Lung (tissue), 12 donors: ENCODE results near the gene HCFC1. TPM values are rescaled to one million over a fixed set of nuclear protein-coding genes. Genes with fewer than 3 reads are reported as not detected.

Experiments used
- ATAC-seq: fragments of 200-7000 bp; cut with Tn5 transposase; one replicate; pipeline ENCODE4 v1.9.1; 2020; ENCODE audit warnings: moderate number of reproducible peaks; ENCODE audit not compliant: insufficient read depth, low FRiP score
- DNase-seq, 3 donors: peaks; one replicate each; pipeline ENCODE4 v3.0.0-alpha.2; 2013 to 2017
- H3K27ac ChIP-seq, 2 donors: one replicate each; pipeline ENCODE4 v1.5.1; 2013; ENCODE audit warnings: mild to moderate bottlenecking in 2 of 2, moderate library complexity in 2 of 2, control low read depth in 1 of 2, inconsistent platforms in 1 of 2, low read depth in 1 of 2, low read length in 1 of 2
- H3K27me3 ChIP-seq, 3 donors: one replicate each; pipeline ENCODE4 v1.5.1; 2013; ENCODE audit warnings: low read length in 2 of 3; ENCODE audit not compliant: control insufficient read depth in 3 of 3, insufficient read depth in 3 of 3
- H3K36me3 ChIP-seq, 4 donors: one replicate each; pipeline ENCODE4 v1.5.1; 2013; ENCODE audit warnings: low read length in 4 of 4, mild to moderate bottlenecking in 1 of 4, moderate library complexity in 1 of 4; ENCODE audit not compliant: control insufficient read depth in 4 of 4, insufficient read depth in 4 of 4
- H3K4me1 ChIP-seq, 5 donors: one replicate each; pipeline ENCODE4 v1.5.1; 2013; ENCODE audit warnings: low read length in 5 of 5, mild to moderate bottlenecking in 2 of 5, moderate library complexity in 1 of 5; ENCODE audit not compliant: control insufficient read depth in 5 of 5, insufficient read depth in 5 of 5
- H3K4me3 ChIP-seq: one replicate; pipeline ENCODE4 v1.5.1; 2013; ENCODE audit warnings: mild to moderate bottlenecking, control low read depth, moderate library complexity
- H3K9ac ChIP-seq, 2 donors: one replicate each; pipeline ENCODE4 v1.5.1; 2013; ENCODE audit warnings: low read length in 2 of 2, control low read depth in 1 of 2; ENCODE audit not compliant: insufficient read depth in 1 of 2
- H3K9me3 ChIP-seq, 4 donors: one replicate each; pipeline ENCODE4 v1.5.1; 2013; ENCODE audit warnings: low read length in 3 of 4, mild to moderate bottlenecking in 1 of 4, moderate library complexity in 1 of 4; ENCODE audit not compliant: control insufficient read depth in 4 of 4, insufficient read depth in 3 of 4
- WGBS, 2 donors: extraction: QIAGEN DNeasy Blood & Tissue Kit; methylation state at CpG; one replicate each; pipeline ENCODE4 v1.1.7; 2013; 5-methylcytosine and 5-hydroxymethylcytosine counted together
- polyA plus RNA-seq, 2 donors: library from polyadenylated mRNA; stranded (reverse); fragments of 200-250 nt; gene quantifications; one replicate each; pipeline ENCODE4 v1.2.1, GENCODE V29; 2013
- total RNA-seq, 2 donors: library from RNA; depleted of rRNA in 1 of 2; stranded (reverse); fragments of >200 nt in 1 of 2; gene quantifications; one replicate each; pipeline ENCODE4 v1.2.1, GENCODE V29; 2014 to 2021
- TF ChIP-seq, protein P1 (sequence below): IDR thresholded peaks from 2 replicates; pipeline ENCODE4 v1.5.1; 2012; ENCODE audit warnings: mild to moderate bottlenecking; ENCODE audit errors: control extremely low read depth, extremely low read depth
- donor health status: control.
- donor health status: control.
- donor health status: Bipolar disorder and iron deficiency.
- donor health status: healthy.
- donor health status: DM: yes; HTN: yes; CAD: no.

The HCFC1 gene
- total and polyA plus RNA-seq, 4 donors, result 10.7 to 59.4 (median 24.1) TPM

- Histone ChIP-seq H3K27me3 (no peaks in the 10 kb centered on the region), H3K9ac (no peak overlapping the region), H3K4me3 (no peak overlapping the region), H3K36me3 (no peaks in the 10 kb centered on the region), H3K9me3 (peaks cover 0 to 2% (median 0%) of the 10 kb centered on the region in 4 donors), H3K27ac (no peak overlapping the region), H3K4me1 (no peaks in the 10 kb centered on the region)
- ATAC-seq (no peak), DNase-seq (no peak)
- 87 to 91% methylated on average over 14 of the region's 14 CpGs for WGBS, 2 donors
- TF ChIP-seq, protein P1, sequence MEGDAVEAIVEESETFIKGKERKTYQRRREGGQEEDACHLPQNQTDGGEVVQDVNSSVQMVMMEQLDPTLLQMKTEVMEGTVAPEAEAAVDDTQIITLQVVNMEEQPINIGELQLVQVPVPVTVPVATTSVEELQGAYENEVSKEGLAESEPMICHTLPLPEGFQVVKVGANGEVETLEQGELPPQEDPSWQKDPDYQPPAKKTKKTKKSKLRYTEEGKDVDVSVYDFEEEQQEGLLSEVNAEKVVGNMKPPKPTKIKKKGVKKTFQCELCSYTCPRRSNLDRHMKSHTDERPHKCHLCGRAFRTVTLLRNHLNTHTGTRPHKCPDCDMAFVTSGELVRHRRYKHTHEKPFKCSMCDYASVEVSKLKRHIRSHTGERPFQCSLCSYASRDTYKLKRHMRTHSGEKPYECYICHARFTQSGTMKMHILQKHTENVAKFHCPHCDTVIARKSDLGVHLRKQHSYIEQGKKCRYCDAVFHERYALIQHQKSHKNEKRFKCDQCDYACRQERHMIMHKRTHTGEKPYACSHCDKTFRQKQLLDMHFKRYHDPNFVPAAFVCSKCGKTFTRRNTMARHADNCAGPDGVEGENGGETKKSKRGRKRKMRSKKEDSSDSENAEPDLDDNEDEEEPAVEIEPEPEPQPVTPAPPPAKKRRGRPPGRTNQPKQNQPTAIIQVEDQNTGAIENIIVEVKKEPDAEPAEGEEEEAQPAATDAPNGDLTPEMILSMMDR, result no peak
Observed at GRCh38 chrX:153989973-153990655, 18.5 kb upstream of the HCFC1 start.

GRCh38 chrX:153988493-153988892 is 16.9 kb upstream of the HCFC1 start:
- DNase-seq (no peak), ATAC-seq (no peak)
- Histone ChIP-seq H3K27me3 (no peaks in the 10 kb centered on the region), H3K9me3 (peaks cover 0 to 2% (median 0%) of the 10 kb centered on the region in 4 donors), H3K9ac (no peak overlapping the region), H3K27ac (no peak overlapping the region), H3K4me3 (no peak overlapping the region), H3K4me1 (no peaks in the 10 kb centered on the region), H3K36me3 (no peaks in the 10 kb centered on the region)
- TF ChIP-seq, protein P1, result no peak
- 72 to 76% methylated on average over 12 of the region's 12 CpGs for WGBS, 2 donors

DNA sequence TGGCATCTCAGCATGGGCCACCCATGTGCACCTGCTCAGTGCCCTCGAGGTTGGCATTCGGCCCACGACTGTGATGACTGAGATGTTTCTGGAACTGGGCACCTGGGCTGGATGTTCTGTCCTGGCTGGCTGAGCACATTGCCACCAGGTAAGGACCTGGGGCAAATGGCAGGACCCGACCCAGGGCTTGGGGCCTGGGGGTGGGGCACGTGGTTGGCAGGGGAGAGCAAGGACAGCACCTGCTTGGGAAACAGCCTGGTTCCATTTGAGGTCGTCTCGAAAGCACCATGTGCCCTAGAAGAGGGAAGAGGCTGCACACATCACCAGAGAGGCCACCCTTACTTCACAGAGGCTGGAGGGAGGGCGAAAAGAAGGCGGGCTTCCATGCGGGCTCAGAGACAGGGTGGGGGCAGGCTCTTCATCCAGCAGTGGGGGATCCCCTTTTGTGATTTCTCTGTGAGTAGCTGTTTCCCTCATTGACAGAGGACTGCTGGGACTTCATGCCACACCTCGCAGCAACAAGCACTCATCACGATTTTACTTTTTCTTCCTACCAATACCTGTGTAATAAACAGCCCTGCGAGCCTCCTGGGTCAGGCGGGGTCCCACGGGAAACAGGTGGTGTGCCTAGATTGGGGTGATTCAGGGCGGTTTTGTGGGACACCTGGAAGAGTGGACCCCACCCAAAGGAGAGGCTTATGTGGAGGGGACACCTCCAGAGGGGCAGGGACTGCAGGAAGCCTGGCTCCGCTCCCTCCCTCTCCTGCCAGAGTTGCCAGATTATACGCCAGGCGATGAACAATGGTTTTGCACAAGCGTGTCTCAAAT is 12.9 kb upstream of the HCFC1 start:
- DNase-seq, result no peak
- Histone ChIP-seq H3K9me3 (peaks cover 0 to 2% (median 1%) of the 10 kb centered on the region in 4 donors), H3K27ac (peak overlapping the region in 1 of 2 donors; percentile 65), H3K36me3 (no peaks in the 10 kb centered on the region), H3K9ac (no peak overlapping the region), H3K4me1 (no peaks in the 10 kb centered on the region), H3K27me3 (peaks cover 0 to 7% (median 0%) of the 10 kb centered on the region in 3 donors), H3K4me3 (no peak overlapping the region)
- no peak for ATAC-seq
- TF ChIP-seq, protein P1, result no peak
- WGBS, 2 donors, result 59 to 70% methylated on average over 13 to 20 of the region's 20 CpGs
